PC-3 (cell line): ENCODE results near the gene EHMT2.

Experiments used
- CTCF ChIP-seq: fragments of 300-600 bp; sonication (generic); conservative IDR thresholded peaks from 2 replicates; pipeline ENCODE4 v1.5.1; 2017; ENCODE audit warnings: antibody characterized with exemption, low read depth, mild to moderate bottlenecking, low read length
- EZH2phosphoT487 ChIP-seq: fragments of 300-600 bp; sonication (generic); IDR thresholded peaks from 2 replicates; pipeline ENCODE4 v1.6.1; 2018; ENCODE audit warnings: mild to moderate bottlenecking, antibody characterized with exemption, low read length, borderline replicate concordance

- TF ChIP-seq CTCF (no peak), EZH2phosphoT487 (no peak)
These were observed 12.9 kb downstream of the EHMT2 start for GRCh38 chr6:31884528-31885035.
